ENCODE results near the gene CCL22. TPM values are rescaled to one million over a fixed set of nuclear protein-coding genes. Genes with fewer than 3 reads are reported as not detected.

Gene CCL22
- total RNA-seq, 1 donor, result not detected

DNA sequence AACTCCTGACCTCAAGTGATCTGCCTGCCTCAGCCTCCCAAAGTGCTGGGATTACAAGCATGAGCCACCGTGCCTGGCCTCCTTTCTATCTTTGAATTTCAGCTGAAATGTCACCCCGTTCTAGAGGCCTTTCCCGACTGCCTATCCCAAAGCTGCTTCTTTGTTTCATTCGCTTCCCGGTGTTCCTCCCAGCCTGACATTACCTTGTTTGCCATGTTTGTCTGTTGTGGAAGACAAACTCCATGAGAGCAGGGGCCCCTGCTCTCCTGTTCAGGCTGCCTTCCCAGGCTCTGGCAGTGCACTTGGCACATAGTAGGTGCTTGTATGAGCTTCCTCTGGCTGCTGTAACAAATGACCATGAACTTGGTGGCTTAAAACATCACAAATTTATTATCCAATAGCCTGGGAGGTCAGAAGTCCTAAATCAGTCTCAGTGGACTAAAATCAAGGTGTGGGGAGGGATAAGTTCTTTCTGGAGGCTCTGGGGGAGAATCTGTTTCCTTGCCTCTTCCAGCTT, 2.6 kb upstream of the CCL22 start:
- no peak for DNase-seq (ENCODE audit: low read depth)
- TF ChIP-seq CTCF (IDR thresholded peaks at IDR 0.05; ENCODE audit: insufficient read depth, low read length), result no peak
- H3K4me3 ChIP-seq (ENCODE audit: low read depth, low read length), result no peak overlapping the region

DNA sequence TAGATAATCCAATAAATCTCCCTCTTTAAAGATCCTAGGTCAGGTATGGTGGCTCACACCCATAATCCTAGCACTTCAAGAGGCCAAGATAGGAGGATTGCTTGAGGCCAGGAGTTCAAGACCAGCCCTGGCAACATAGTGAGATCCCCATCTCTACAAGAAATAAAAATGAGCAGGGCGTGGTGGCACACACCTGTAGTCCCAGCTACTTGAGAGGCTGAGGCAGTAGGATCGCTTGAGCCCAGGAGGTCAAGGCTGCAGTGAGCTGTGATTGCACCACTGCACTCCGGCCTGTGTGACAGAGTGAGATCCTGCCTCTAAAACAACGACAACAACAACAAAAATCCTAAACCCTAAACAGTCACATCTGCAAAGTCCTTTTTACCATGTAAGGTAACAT, 2.0 kb upstream of the CCL22 start:
- no peak for TF ChIP-seq CTCF (IDR thresholded peaks at IDR 0.05; ENCODE audit: insufficient read depth, low read length)
- no peak for DNase-seq (ENCODE audit: low read depth)
- H3K4me3 ChIP-seq (ENCODE audit: low read depth, low read length), result no peak overlapping the region

DNA sequence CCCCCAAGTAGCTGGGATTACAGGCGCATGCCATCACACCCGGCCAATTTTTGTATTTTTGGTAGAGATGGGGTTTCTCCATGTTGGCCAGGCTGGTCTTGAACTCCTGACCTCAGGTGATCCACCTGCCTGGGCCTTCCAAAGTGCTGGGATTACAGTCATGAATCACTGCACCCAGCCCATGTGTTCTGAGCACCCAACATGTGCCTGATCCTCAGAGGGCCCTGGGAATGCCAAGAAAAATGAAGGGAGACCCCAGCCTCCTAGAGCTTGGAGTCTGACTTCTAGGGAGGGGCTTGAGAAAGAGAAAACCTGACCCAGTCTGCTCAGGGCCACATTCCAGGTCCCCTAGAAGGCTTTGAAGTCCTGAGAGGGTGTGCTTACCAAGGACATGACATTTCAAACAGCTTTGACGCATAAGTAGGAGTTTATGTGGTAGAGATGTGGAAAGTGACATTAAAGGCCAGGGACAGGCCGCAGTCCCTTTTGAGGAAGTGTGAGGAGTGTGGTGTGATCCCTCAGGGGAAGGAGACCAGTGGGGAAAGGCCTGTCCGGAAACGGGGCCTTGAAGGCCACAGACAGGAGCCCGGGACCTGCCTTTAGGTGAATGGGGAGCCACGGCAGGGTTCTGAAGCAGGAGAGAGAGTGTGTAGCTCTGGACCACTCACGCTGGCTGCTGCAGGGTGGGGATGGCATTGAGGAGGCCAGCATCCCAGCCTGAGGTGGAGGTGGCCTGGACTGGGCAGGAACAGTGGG, 1.1 kb upstream of the CCL22 start:
- H3K4me3 ChIP-seq (ENCODE audit: low read depth, low read length), result no peak overlapping the region
- DNase-seq (ENCODE audit: low read depth), result no peak
- no peak for TF ChIP-seq CTCF (IDR thresholded peaks at IDR 0.05; ENCODE audit: insufficient read depth, low read length)

GRCh38 chr16:57358086-57358420, 530 bp upstream of the CCL22 start:
- no peak overlapping the region for H3K4me3 ChIP-seq (ENCODE audit: low read depth, low read length)
- DNase-seq (ENCODE audit: low read depth), result no peak
- TF ChIP-seq CTCF (IDR thresholded peaks at IDR 0.05; ENCODE audit: insufficient read depth, low read length), result no peak

- DNase-seq (ENCODE audit: low read depth), result no peak
- TF ChIP-seq CTCF (IDR thresholded peaks at IDR 0.05; ENCODE audit: insufficient read depth, low read length), result no peak
- no peak overlapping the region for H3K4me3 ChIP-seq (ENCODE audit: low read depth, low read length)
Observed at GRCh38 chr16:57360321-57360935, 1.8 kb downstream of the CCL22 start.

GRCh38 chr16:57361404-57361803, 2.8 kb downstream of the CCL22 start:
- no peak for TF ChIP-seq CTCF (IDR thresholded peaks at IDR 0.05; ENCODE audit: insufficient read depth, low read length)
- H3K4me3 ChIP-seq (ENCODE audit: low read depth, low read length), result no peak overlapping the region
- DNase-seq (ENCODE audit: low read depth), result no peak

Measured in fibroblast of the aortic adventitia (primary cell).